AG04450 (cell line): ENCODE measurements around the gene KRT39. TPM values are rescaled to one million over a fixed set of nuclear protein-coding genes. Genes with fewer than 3 reads are reported as not detected.

ENCODE experiments used
- CTCF ChIA-PET: fragments of 300-600, 350-600 bp; formaldehyde crosslinking; extraction: SDS; loops from one replicate; lab custom pipeline; 2022; ENCODE audit warnings: antibody characterized with exemption, inconsistent platforms; lab: Charles Lee
- POLR2A ChIA-PET: fragments of 350-600 bp; formaldehyde crosslinking; extraction: SDS; loops from one replicate; lab custom pipeline; 2021; ENCODE audit warnings: antibody characterized with exemption, inconsistent platforms; lab: Yijun Ruan, JAX
- DNase-seq: peaks from one replicate; pipeline ENCODE4 v3.0.0-alpha.2; 2011; ENCODE audit warnings: low read depth, low spot score
- H3K27ac ChIP-seq: one replicate; pipeline ENCODE4 v1.5.1; 2012; ENCODE audit warnings: low read depth, low read length, control low read depth
- H3K27me3 ChIP-seq: one replicate; pipeline ENCODE4 v1.6.0; 2012; ENCODE audit warnings: low read length; ENCODE audit not compliant: control insufficient read depth, insufficient read depth
- H3K4me3 ChIP-seq: 2 replicates; pipeline ENCODE4 v1.5.1; 2011; ENCODE audit warnings: mild to moderate bottlenecking, low read depth, low read length, control low read depth
- H3K9me3 ChIP-seq: 2 replicates; pipeline ENCODE4 v1.5.1; 2012; ENCODE audit warnings: low read length; ENCODE audit not compliant: control insufficient read depth, insufficient read depth
- polyA plus RNA-seq: library from polyadenylated mRNA; depleted of rRNA; stranded (reverse); fragments of >200 nt; gene quantifications from 2 replicates; pipeline ENCODE4 v1.2.3, GENCODE V29; 2011
- TF ChIP-seq, protein P1 (sequence below): IDR thresholded peaks from 2 replicates; pipeline ENCODE4 v1.5.1; 2011; ENCODE audit warnings: low read depth, low read length, control low read depth, inconsistent platforms

The KRT39 gene
- polyA plus RNA-seq, 1 experiment: 0.11 TPM

DNA sequence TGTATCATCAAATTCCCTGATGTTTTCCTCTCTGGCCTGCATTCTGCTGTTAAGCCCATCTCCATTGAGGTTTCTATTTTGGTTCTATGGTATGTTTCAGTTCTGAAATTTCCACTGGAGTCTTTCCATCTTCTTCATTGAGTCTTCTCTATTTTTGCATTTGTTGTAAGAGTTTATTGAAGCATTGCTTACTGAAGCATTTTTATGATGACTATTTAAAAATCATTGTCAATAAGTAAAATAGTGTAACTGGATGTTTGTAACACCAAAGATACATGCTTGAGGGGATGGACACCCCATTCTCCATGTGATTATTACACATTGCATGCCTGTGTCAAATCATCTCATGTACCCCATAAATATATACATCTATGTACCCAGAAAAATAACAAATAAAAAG is 8.8 kb upstream of the KRT39 start:
- H3K9me3 ChIP-seq: no peaks in the 10 kb centered on the region
- H3K27ac ChIP-seq: no peak overlapping the region
- ChIA-PET CTCF (interaction anchor here (0.6 kb wide), 1 partner anchor 126 kb away, joined by 4 read pairs; no protein-coding TSS in a partner anchor), POLR2A (no interaction called here)
- TF ChIP-seq, protein P1, sequence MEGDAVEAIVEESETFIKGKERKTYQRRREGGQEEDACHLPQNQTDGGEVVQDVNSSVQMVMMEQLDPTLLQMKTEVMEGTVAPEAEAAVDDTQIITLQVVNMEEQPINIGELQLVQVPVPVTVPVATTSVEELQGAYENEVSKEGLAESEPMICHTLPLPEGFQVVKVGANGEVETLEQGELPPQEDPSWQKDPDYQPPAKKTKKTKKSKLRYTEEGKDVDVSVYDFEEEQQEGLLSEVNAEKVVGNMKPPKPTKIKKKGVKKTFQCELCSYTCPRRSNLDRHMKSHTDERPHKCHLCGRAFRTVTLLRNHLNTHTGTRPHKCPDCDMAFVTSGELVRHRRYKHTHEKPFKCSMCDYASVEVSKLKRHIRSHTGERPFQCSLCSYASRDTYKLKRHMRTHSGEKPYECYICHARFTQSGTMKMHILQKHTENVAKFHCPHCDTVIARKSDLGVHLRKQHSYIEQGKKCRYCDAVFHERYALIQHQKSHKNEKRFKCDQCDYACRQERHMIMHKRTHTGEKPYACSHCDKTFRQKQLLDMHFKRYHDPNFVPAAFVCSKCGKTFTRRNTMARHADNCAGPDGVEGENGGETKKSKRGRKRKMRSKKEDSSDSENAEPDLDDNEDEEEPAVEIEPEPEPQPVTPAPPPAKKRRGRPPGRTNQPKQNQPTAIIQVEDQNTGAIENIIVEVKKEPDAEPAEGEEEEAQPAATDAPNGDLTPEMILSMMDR: no peak
- H3K4me3 ChIP-seq: no peak overlapping the region
- H3K27me3 ChIP-seq: no peaks in the 10 kb centered on the region
- DNase-seq: no peak

- no peaks in the 10 kb centered on the region for H3K27me3 ChIP-seq
- no peak overlapping the region for H3K27ac ChIP-seq
- no peaks in the 10 kb centered on the region for H3K9me3 ChIP-seq
- DNase-seq: no peak
- POLR2A ChIA-PET: no interaction called here
- H3K4me3 ChIP-seq: no peak overlapping the region
- CTCF ChIA-PET: no interaction called here
- TF ChIP-seq, protein P1: no peak
These were observed 7.6 kb upstream of the KRT39 start for GRCh38 chr17:40974366-40974765.

GRCh38 chr17:40967582-40967981 is 834 bp upstream of the KRT39 start:
- peaks cover 14% of the 10 kb centered on the region for H3K9me3 ChIP-seq
- CTCF ChIA-PET: no interaction called here
- POLR2A ChIA-PET: no interaction called here
- no peak overlapping the region for H3K27ac ChIP-seq
- no peak overlapping the region for H3K4me3 ChIP-seq
- DNase-seq: no peak
- TF ChIP-seq, protein P1: no peak
- H3K27me3 ChIP-seq: no peaks in the 10 kb centered on the region

DNA sequence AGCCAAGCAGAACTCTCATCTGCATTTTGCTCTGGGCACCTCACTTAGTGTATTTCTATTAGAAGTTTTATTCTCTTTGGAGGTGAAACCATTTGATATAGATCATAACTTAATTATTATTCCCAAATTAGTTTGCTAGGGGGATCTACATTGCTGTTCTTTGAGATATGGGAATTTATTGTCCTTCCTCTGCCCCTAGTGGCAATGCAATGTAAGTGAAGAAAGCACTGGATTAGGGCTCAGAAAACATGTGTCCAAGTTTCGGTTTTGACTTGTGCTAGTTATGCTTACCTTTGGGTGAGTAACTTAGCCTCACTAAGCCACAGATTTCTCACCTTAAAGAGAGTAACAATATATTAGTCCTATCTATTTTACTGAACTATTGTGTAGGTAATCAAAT is 2.9 kb downstream of the KRT39 start:
- TF ChIP-seq, protein P1: peak; percentile 54
- Histone ChIP-seq H3K27me3 (no peaks in the 10 kb centered on the region), H3K4me3 (no peak overlapping the region), H3K9me3 (peaks cover 14% of the 10 kb centered on the region), H3K27ac (no peak overlapping the region)
- no peak for DNase-seq
- POLR2A ChIA-PET: no interaction called here
- CTCF ChIA-PET: interaction anchor here (0.6 kb wide), 1 partner anchor 794 kb away, joined by 3 read pairs; no protein-coding TSS in a partner anchor

DNA sequence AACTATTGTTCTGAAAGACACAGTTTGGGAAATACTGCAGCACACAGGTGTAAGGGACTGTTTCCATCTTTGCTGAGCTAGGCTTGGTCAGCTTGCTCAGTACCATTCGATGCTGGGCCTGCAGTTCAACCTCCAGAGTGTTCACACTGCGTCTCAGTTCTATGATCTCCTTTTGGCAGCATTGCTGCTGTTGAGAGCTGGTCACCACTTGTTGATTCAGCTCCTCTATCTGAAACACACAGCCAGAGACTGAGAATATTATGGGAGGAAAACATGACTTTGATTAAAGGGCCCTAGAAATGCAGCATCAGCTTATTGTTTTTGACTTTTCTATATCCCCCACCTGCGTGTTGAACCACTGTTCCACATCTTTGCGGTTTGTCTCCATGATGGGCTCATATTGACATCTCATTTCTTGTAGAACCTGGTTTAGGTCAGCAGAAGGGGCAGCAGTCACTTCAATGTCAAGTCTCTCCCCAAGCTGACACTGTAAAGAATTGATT is 4.6 kb downstream of the KRT39 start:
- no peak overlapping the region for H3K27ac ChIP-seq
- H3K27me3 ChIP-seq: no peaks in the 10 kb centered on the region
- H3K4me3 ChIP-seq: no peak overlapping the region
- TF ChIP-seq, protein P1: no peak
- no peak for DNase-seq
- ChIA-PET POLR2A (interaction anchor here (0.6 kb wide), 1 partner anchor 1443 kb away, joined by 10 read pairs; no protein-coding TSS in a partner anchor), CTCF (interaction anchor here (0.6 to 1.4 kb wide), 3 partner anchors 15 to 701 kb away, joined by 3 to 4 read pairs (median 3); no protein-coding TSS in a partner anchor)
- H3K9me3 ChIP-seq: peaks cover 14% of the 10 kb centered on the region
